Neutrophil (primary cell): Measurements from ENCODE around the gene FASN.

Experiments used
- H3K27ac ChIP-seq: fragments of 200-600 bp; sonication (generic); 2 replicates; pipeline ENCODE4 v1.5.1; 2016; ENCODE audit warnings: mild to moderate bottlenecking, moderate library complexity
- H3K27me3 ChIP-seq: fragments of 200-600 bp; sonication (generic); 2 replicates; pipeline ENCODE4 v1.6.0; 2016; ENCODE audit warnings: mild to moderate bottlenecking
- H3K36me3 ChIP-seq: fragments of 200-600 bp; sonication (generic); 2 replicates; pipeline ENCODE4 v1.5.1; 2017
- H3K4me1 ChIP-seq, 2 experiments: fragments of 200-600 bp in 1 of 2; sonication (generic) in 1 of 2; 1 replicate in 1 of 2; 2 replicates in 1 of 2; pipeline versions ENCODE4 v1.5.1 to v1.6.1; 2013 to 2016; ENCODE audit warnings: low read depth in 1 of 2, low read length in 1 of 2, mild to moderate bottlenecking in 1 of 2, moderate library complexity in 1 of 2; ENCODE audit not compliant: control insufficient read depth in 1 of 2, insufficient read depth in 1 of 2
- H3K4me3 ChIP-seq, 2 experiments: fragments of 200-600 bp in 1 of 2; sonication (generic) in 1 of 2; 1 replicate in 1 of 2; 2 replicates in 1 of 2; pipeline ENCODE4 v1.5.1; 2013 to 2016; ENCODE audit warnings: low read depth in 1 of 2, low read length in 1 of 2, mild to moderate bottlenecking in 1 of 2, moderate library complexity in 1 of 2
- H3K9me3 ChIP-seq: fragments of 200-600 bp; sonication (generic); 2 replicates; pipeline ENCODE4 v1.5.1; 2016
- TF ChIP-seq, protein P1 (sequence below): fragments of 200-600 bp; sonication (generic); IDR thresholded peaks from 2 replicates; pipeline ENCODE4 v1.5.1; 2016; ENCODE audit warnings: antibody characterized with exemption

Gene FASN

DNA sequence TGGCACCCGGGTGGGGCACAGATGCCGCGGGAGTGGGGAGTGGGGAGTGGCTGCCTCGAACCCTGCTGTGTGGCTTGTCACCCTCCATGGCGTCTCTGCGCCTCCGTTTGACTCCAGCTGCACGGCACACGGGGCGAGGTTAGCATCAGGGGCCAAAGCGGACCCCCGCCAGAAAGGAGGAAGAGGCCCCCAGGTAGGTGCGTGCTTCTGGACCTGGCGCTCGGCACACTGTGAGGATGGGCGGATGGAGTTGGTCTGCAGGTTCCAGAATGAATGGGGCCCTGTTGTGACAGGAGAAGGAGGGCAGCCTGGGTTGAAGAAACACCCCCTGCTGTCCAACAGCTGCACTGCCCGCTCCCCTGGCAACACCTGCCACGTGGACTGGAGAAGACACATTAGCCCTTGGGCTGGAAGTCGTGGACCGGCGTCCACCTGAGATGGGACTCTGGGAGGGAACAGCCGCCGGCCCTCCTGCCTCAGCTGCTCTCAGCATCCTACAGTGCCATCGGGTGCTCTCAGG is 9.4 kb upstream of the FASN start:
- Histone ChIP-seq H3K27ac (peak overlapping the region; percentile 89), H3K4me3 (no peak overlapping the region), H3K4me1 (peaks cover 26 to 30% of the 10 kb centered on the region in 2 experiments), H3K9me3 (no peaks in the 10 kb centered on the region), H3K36me3 (no peaks in the 10 kb centered on the region), H3K27me3 (no peaks in the 10 kb centered on the region)
- TF ChIP-seq, protein P1, sequence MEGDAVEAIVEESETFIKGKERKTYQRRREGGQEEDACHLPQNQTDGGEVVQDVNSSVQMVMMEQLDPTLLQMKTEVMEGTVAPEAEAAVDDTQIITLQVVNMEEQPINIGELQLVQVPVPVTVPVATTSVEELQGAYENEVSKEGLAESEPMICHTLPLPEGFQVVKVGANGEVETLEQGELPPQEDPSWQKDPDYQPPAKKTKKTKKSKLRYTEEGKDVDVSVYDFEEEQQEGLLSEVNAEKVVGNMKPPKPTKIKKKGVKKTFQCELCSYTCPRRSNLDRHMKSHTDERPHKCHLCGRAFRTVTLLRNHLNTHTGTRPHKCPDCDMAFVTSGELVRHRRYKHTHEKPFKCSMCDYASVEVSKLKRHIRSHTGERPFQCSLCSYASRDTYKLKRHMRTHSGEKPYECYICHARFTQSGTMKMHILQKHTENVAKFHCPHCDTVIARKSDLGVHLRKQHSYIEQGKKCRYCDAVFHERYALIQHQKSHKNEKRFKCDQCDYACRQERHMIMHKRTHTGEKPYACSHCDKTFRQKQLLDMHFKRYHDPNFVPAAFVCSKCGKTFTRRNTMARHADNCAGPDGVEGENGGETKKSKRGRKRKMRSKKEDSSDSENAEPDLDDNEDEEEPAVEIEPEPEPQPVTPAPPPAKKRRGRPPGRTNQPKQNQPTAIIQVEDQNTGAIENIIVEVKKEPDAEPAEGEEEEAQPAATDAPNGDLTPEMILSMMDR: no peak

DNA sequence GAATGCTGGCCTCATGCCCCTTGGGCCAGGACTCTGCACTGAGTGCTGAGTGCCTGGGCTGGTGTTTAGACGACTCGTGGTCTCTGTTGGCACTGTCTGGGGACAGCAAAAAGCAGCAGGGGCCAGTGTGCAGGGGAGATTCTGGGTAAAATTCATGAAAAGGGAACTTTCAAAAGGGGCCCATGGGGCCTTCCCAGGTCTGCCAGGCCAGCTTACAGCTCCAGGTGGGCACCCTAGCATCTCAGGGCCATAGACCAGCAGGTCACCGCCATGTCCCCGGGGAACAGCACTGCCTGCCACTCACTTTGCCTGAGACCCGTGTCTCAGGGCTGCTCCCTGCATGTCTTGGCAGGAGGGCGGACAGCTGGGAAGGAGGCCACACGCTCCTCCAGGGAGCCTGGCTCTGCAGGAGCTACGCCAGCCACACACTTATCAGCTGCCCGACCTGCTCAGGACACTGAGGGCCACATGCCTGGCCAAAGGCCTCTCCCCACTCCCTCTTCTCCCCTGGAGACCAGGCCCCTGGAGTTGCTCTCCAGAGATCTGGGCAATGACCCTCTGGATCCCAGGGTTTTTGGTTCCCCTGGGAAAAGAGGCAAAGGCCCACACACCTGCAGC is 8.8 kb upstream of the FASN start:
- Histone ChIP-seq H3K4me3 (peak overlapping the region; percentile 61 to 62), H3K4me1 (peaks cover 26 to 32% of the 10 kb centered on the region in 2 experiments), H3K27me3 (no peaks in the 10 kb centered on the region), H3K36me3 (no peaks in the 10 kb centered on the region), H3K27ac (peak overlapping the region; percentile 89), H3K9me3 (no peaks in the 10 kb centered on the region)
- TF ChIP-seq, protein P1: no peak

DNA sequence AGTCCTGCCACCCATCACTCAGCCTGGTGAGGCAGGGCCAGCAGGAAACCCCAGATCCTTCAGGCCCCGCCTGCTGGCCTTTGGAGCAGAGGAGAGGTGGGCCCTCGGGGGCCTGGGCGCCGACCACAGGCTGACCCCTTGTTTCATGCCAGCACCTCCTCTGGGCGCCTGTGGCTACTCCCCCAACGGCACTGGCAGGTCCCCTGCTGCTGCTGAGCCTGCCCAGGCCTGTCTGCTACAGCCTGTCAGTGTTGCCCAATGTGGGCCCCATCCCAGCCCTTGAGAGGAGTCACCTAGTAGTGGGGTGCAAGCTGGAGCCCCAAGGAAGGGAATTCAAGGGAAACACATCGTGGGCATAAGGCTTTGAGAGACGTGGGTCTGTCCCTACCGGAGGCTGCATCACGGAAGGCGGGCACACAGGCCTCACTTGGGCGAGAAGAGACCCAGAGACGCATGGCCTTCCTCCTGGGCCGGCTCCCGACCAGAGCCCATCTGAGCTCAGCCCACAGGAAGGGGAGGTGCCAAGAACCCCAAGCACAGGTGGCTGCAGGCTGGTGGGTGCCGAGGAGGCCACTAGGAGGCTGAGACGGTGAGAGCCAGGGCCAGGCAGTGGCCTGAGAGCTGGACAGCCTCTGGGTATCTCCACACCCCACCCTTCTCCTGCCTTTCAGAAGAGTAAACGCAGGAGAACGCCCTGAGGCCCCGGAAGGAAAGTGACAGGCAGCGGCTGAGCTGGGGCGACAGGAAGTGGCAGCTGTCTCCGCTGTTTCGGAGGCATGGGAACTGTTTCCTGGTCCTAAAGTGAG is 8.0 kb upstream of the FASN start:
- H3K4me3 ChIP-seq: peak overlapping the region; percentile 61 to 62
- TF ChIP-seq, protein P1: peak; percentile 66
- no peaks in the 10 kb centered on the region for H3K36me3 ChIP-seq
- peak overlapping the region; percentile 89 for H3K27ac ChIP-seq
- no peaks in the 10 kb centered on the region for H3K27me3 ChIP-seq
- peaks cover 26 to 39% of the 10 kb centered on the region in 2 experiments for H3K4me1 ChIP-seq
- no peaks in the 10 kb centered on the region for H3K9me3 ChIP-seq

DNA sequence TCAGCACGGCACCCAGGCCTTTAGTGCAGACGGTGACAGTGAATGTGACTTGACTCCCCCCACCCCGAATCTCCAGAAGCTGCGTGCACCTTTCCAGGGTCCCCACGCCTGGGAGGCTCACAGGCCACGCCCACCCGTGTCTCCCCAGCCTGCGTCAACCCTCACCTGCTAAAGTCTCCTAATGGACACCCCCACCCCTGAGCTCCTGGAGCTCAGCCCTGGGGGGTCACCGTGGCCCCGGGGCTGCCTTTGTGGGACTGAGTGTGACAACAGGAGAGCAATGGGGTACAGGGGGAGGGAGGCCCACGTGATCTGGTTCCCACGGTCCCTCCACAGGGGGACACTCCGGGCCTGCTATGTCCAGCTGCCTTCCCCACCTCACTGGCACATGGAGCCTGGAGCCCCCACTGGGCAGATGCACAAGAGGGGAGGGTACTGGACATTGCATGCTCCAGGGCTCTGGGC is 7.4 kb upstream of the FASN start:
- peaks cover 26 to 39% of the 10 kb centered on the region in 2 experiments for H3K4me1 ChIP-seq
- H3K4me3 ChIP-seq: peak overlapping the region in 1 of 2 experiments; percentile 62
- no peaks in the 10 kb centered on the region for H3K9me3 ChIP-seq
- TF ChIP-seq, protein P1: no peak
- H3K27me3 ChIP-seq: no peaks in the 10 kb centered on the region
- no peaks in the 10 kb centered on the region for H3K36me3 ChIP-seq
- peak overlapping the region; percentile 89 for H3K27ac ChIP-seq

DNA sequence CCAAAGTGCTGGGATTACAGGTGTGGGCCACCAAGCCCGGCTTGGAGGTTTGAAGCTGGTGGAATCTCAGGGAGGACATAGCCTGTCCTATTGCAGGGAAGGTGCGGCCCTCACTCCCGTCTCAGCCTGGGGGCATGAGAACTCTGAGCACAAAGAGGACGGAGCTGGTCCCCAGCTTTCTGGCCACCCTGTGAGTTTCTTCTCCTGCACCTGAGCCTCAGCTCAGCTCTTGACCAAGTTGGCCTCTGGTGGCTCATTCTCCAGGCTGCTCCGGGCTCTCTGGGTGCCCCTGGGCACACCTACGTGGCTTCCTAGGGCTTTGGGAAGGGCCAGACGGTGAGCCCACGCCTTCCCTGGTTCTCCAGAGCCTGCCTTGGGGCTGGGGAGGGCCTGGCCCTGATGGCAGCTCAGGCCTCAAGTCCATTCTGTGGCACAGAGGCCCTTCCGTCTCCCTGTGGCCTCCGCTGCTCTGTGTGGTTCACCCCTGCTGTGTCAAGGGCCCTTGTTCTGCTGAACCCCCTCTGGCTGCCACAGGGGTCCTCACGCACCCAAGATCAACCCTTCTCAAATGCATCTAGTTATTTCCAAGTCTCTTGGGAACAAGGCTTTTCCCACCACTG is 6.9 kb upstream of the FASN start:
- Histone ChIP-seq H3K9me3 (no peaks in the 10 kb centered on the region), H3K4me1 (peaks cover 26 to 44% of the 10 kb centered on the region in 2 experiments), H3K27ac (peak overlapping the region; percentile 89), H3K4me3 (no peak overlapping the region), H3K36me3 (no peaks in the 10 kb centered on the region), H3K27me3 (no peaks in the 10 kb centered on the region)
- TF ChIP-seq, protein P1: no peak
